Kidney tubule cell (primary cell): ENCODE data around the gene CRACDL.

Experiments used
- DNase-seq: peaks from one replicate; pipeline ENCODE4 v3.0.0-alpha.2; 2018; ENCODE audit warnings: low spot score

Gene CRACDL

GRCh38 chr2:98924038-98924830 lies 11.8 kb downstream of the CRACDL start:
- no peak for DNase-seq

GRCh38 chr2:98923244-98923940 lies 12.6 kb downstream of the CRACDL start:
- no peak for DNase-seq

- DNase-seq: no peak
Observed at GRCh38 chr2:98921062-98921461, 15.0 kb downstream of the CRACDL start.

- peak; percentile 87 for DNase-seq
Observed at GRCh38 chr2:98917031-98917471, 19.0 kb downstream of the CRACDL start.

- DNase-seq: no peak
Observed at GRCh38 chr2:98915751-98916358, 20.2 kb downstream of the CRACDL start.

- DNase-seq: no peak
Observed at GRCh38 chr2:98914713-98915580, 21.1 kb downstream of the CRACDL start.

GRCh38 chr2:98913916-98914712 lies 21.9 kb downstream of the CRACDL start:
- peak; percentile 35 for DNase-seq

GRCh38 chr2:98912957-98913915 lies 22.8 kb downstream of the CRACDL start:
- DNase-seq: peak; percentile 57

GRCh38 chr2:98912221-98912851 lies 23.7 kb downstream of the CRACDL start:
- DNase-seq: peak; percentile 89

- peak; percentile 65 for DNase-seq
Observed at GRCh38 chr2:98911376-98912154, 24.5 kb downstream of the CRACDL start.

- DNase-seq: no peak
Observed at GRCh38 chr2:98911126-98911375, 25.0 kb downstream of the CRACDL start.

GRCh38 chr2:98910349-98911125 lies 25.5 kb downstream of the CRACDL start:
- no peak for DNase-seq

- DNase-seq: peak; percentile 54
Observed at GRCh38 chr2:98909317-98910211, 26.5 kb downstream of the CRACDL start.

- peak; percentile 4 for DNase-seq
Observed at GRCh38 chr2:98908931-98909316, 27.1 kb downstream of the CRACDL start.

- DNase-seq: no peak
Observed at GRCh38 chr2:98907966-98908905, 27.8 kb downstream of the CRACDL start.

GRCh38 chr2:98907385-98907784 lies 28.6 kb downstream of the CRACDL start:
- DNase-seq: no peak
